ENCODE data around the gene DAB1. TPM values are rescaled to one million over a fixed set of nuclear protein-coding genes. Genes with fewer than 3 reads are reported as not detected.

Gene DAB1
- total and polyA plus RNA-seq, 10 of the 15 experiments (the other 5 are each of a cell fraction or from before 2014, with no cell fraction given): 0.02 to 0.10 (median 0.03) TPM; not detected in 5

- 26% methylated on average over 15 of the region's 15 CpGs for WGBS (ENCODE audit: insufficient coverage, insufficient replicate concordance, low lambda C conversion rate, missing lambda C conversion rate)
- ATAC-seq (no peak), DNase-seq (ENCODE audit: low read depth, low spot score) (no peak), FAIRE-seq (no peak)
- Histone ChIP-seq H2AFZ (ENCODE audit: control insufficient read depth, low read depth, low read length) (no peak overlapping the region), H4K20me1 (ENCODE audit: control insufficient read depth, insufficient read depth) (no peaks in the 10 kb centered on the region), H3K27ac (ENCODE audit: control insufficient read depth, insufficient read depth) (no peak overlapping the region), H3K4me1 (ENCODE audit: control insufficient read depth, insufficient read depth, low read length) (no peaks in the 10 kb centered on the region), H3K79me2 (ENCODE audit: control insufficient read depth, insufficient read depth, low read length) (no peaks in the 10 kb centered on the region), H3K4me2 (ENCODE audit: control insufficient read depth, insufficient read depth) (no peak overlapping the region), H3K36me3 (ENCODE audit: control insufficient read depth in 2 of 2, insufficient read depth in 2 of 2, low read length in 1 of 2) (no peaks in the 10 kb centered on the region), H3K9me3 (replicated peaks; ENCODE audit: control insufficient read depth, insufficient read depth, low read length) (no peaks in the 10 kb centered on the region), H3K27me3 (replicated peaks in 1 of 2; ENCODE audit: control insufficient read depth in 2 of 2, insufficient read depth in 2 of 2, low read length in 1 of 2) (no peaks in the 10 kb centered on the region), H3K4me3 (no peak overlapping the region), H3K9ac (ENCODE audit: control insufficient read depth, insufficient read depth, low read length) (no peak overlapping the region)
- no TSS peak for BruUV-seq (replicated peaks)
- ChIA-PET SMC1A (ENCODE audit: uncharacterized antibody, unreplicated experiment) (no interaction called here), RAD21 (ENCODE audit: unreplicated experiment) (no interaction called here), CTCF (interaction anchor here (1.4 kb wide), 1 partner anchor 47 kb away, joined by 3 read pairs; no protein-coding TSS in a partner anchor), POLR2A (no interaction called here)
- no peak for TF ChIP-seq SREBF1 (IDR thresholded peaks at IDR 0.05; ENCODE audit: low read length)
- no peak for TF ChIP-seq MYC (IDR thresholded peaks at IDR 0.05; ENCODE audit: insufficient read depth, insufficient read length, insufficient replicate concordance, low read length, severe bottlenecking)
- no peak for TF ChIP-seq CREM (IDR thresholded peaks at IDR 0.05; ENCODE audit: low read depth)
- TF ChIP-seq, protein P1, sequence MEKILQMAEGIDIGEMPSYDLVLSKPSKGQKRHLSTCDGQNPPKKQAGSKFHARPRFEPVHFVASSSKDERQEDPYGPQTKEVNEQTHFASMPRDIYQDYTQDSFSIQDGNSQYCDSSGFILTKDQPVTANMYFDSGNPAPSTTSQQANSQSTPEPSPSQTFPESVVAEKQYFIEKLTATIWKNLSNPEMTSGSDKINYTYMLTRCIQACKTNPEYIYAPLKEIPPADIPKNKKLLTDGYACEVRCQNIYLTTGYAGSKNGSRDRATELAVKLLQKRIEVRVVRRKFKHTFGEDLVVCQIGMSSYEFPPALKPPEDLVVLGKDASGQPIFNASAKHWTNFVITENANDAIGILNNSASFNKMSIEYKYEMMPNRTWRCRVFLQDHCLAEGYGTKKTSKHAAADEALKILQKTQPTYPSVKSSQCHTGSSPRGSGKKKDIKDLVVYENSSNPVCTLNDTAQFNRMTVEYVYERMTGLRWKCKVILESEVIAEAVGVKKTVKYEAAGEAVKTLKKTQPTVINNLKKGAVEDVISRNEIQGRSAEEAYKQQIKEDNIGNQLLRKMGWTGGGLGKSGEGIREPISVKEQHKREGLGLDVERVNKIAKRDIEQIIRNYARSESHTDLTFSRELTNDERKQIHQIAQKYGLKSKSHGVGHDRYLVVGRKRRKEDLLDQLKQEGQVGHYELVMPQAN (conservative IDR thresholded peaks at IDR 0.05): no peak
- no peak for TF ChIP-seq TARDBP (IDR thresholded peaks at IDR 0.05; ENCODE audit: borderline replicate concordance)
- TF ChIP-seq CREB1 (IDR thresholded peaks at IDR 0.05; ENCODE audit: low read depth): no peak
- TF ChIP-seq PRDM15 (CRISPR knock-in tag; IDR thresholded peaks at IDR 0.05): no peak
- no peak for TF ChIP-seq POLR2AphosphoS2 (IDR thresholded peaks at IDR 0.05; ENCODE audit: low read depth, low read length)
- no peak for TF ChIP-seq NFIC (IDR thresholded peaks at IDR 0.05; ENCODE audit: low read depth, low read length)
- no peak for TF ChIP-seq FOXK2 (IDR thresholded peaks at IDR 0.05)
- in situ Hi-C loops (cut with MboI) (no loop called here), intact Hi-C loops (cut with micrococcal nuclease; ENCODE audit: unreplicated experiment) (no loop called here)
Observed at GRCh38 chr1:57015071-57015470, 408.8 kb downstream of the DAB1 start.
